Stimulated activated CD4-positive, alpha-beta T cell treated with anti-CD3 and anti-CD28 coated beads, Interleukin-12 subunit alpha, Interleukin-12 subunit beta, amount 100 ng/mL, for 4 hours (primary cell): ENCODE results near the gene GRIK2.
A peak's percentile ranks its signal among the peaks of the same experiment; 100 is the strongest.
"Not testable (repeated sequence)": the region's sequence is repeated elsewhere in the genome, so short reads cannot be mapped to it uniquely, and the experiment has no call there.

Experiments
- DNase-seq: peaks from one replicate; pipeline ENCODE4 v3.0.0-alpha.2; 2020

GRIK2 gene

DNA sequence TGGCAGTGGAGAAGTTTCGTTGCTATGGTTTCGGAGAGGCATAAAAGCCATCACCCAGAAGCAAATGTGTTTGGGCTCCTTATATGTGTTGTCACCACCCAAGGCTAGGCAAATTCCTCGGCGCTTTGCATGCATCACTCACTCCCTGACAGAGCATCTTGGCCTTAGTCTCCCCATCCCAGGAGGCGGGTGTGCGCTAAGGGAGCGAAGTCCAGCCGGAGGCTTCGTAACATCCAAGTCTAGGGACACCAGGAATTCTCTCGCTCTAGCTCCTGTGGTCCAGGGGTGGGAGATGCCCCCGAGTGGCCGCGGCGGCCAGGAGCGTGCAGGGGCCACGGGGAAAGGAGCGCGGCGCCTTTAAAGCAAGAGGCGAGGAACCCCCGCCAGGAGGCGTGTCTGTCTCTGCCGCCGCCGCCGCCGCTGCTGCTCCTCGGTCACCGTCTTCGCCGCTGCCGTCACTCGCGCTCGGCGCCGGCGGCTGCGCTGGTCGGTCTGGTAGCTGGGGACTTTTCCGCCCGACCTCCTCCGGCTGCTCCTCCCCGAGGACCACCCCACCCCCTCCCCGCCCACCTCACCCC is at the start of gene GRIK2:
Gene GRIK2, plus strand, starts transcription at position 458 of the 578 bp plus-strand sequence.
- DNase-seq = no peak

- no peak for DNase-seq
These were observed 48.6 kb upstream of the GRIK2 start for GRCh38 chr6:101344885-101345284.

- no peak for DNase-seq
These were observed 44.7 kb upstream of the GRIK2 start for GRCh38 chr6:101348816-101349215.

DNA sequence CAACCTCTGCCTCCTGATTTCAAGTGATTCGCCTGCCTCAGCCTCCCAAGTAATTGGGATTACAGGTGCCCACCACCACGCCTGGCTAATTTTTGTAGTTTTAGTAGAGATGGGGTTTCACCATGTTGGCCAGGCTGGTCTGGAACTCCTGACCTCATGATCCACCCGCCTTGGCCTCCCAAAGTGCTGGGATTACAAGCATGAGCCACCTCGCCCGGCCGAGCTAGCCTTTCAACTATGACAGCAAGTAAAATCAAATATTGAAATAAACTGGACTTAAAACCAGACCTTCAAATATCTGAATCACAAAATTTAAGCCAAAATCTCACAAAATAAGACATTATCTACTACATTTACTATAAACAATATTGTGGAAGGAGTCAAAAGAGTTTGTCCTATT is 42.9 kb upstream of the GRIK2 start:
- not testable (repeated sequence) for DNase-seq

- no peak for DNase-seq
These were observed 42.3 kb upstream of the GRIK2 start for GRCh38 chr6:101351173-101351572.

- DNase-seq = no peak
These were observed 41.2 kb upstream of the GRIK2 start for GRCh38 chr6:101352316-101352715.

- no peak for DNase-seq
These were observed 28.3 kb upstream of the GRIK2 start for GRCh38 chr6:101365181-101365580.

DNA sequence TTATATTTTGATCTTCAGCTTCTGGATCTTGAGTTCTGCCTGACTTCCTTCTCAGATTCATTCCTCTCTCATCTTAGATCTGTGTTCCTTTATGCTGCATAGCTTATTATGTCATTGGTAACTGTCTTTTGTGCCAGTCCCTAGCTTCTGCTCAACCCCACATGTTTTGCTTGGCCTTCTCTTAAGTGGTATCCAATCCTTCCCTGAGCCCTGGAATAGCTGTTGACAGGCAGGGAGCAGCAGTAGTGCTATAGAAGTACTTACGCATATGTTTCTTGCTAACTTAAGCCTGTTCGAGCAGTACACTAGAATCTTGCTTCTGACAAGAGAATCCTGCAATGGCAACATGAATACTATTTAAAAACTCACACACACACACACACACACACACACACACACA is 13.6 kb upstream of the GRIK2 start:
- no peak for DNase-seq

- no peak for DNase-seq
These were observed 12.4 kb upstream of the GRIK2 start for GRCh38 chr6:101380897-101381630.

GRCh38 chr6:101383747-101384146 is 9.8 kb upstream of the GRIK2 start:
- DNase-seq = not testable (repeated sequence)

- DNase-seq = no peak
These were observed 6.5 kb upstream of the GRIK2 start for GRCh38 chr6:101386982-101387381.

- no peak for DNase-seq
These were observed 1.5 kb upstream of the GRIK2 start for GRCh38 chr6:101391772-101392585.

DNA sequence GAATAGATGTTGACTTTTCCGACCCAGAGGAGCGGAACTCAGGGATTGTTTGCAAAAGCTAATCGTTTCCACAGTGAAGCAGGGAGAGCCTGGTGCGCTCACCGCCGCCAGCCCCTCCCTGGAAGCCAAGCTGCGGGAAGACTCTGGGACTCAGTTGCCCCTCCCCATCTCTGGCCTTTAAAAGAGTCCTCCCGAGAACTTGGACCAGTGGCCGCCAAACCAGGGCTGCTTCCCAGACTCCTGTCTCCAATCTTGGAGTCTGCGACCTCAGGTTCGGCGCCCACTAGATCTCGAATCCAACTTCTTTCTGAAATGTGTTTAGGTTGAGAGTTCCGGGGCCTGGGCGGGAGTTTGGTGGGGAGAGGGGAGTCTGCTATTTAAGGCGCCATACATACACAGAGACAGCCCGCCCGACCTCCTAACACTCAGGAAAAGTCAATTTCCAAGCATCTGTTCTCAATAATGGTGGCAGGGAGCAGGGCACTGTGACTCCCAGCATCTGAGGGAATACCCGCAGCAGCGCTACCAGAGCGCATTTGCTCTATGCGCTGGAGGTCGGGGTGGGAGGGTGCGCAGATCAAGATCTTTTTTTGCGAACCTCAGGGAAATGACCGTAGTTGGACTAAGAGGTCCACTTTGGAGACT is 800 bp upstream of the GRIK2 start:
- no peak for DNase-seq

DNA sequence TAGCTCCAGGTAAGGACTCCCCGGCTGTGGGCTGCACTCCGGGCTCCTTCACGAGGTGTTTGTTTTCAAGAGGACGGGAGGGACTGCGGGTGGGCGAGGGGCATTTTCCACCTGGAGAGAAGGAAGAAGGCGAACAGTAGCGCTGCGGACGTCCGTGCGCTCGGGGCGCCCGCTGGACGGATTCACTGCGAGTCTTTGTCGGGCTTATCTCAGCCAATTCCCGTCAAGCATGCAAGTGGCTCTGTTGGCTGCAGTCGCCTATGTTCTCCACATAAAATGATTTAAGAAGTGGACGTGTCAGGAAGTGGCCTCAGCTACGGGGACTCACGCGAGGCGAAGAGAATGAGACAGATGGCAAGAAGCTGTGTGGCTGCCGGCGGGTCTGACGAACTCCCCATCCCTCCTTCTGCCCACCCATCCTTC is 332 bp downstream of the GRIK2 start:
- DNase-seq = no peak

DNA sequence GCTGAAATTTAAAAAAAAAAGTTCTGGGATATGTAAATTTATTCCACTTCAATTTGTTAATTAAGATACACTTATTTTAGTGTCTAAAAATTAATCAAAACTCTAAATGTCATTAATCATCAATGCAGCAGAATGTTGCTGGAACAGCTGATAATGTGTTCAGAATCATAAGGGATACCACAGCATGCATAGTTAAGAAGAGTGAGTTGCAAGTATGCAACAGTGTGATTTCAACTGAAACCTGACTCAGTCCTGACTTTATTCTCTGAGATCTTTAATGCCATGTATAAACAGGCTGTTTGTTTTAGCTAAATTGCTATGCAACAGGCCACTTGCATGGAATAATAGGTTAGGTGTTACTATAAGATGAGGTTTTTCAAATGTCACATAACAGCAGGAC is 1.4 kb downstream of the GRIK2 start:
- no peak for DNase-seq

DNA sequence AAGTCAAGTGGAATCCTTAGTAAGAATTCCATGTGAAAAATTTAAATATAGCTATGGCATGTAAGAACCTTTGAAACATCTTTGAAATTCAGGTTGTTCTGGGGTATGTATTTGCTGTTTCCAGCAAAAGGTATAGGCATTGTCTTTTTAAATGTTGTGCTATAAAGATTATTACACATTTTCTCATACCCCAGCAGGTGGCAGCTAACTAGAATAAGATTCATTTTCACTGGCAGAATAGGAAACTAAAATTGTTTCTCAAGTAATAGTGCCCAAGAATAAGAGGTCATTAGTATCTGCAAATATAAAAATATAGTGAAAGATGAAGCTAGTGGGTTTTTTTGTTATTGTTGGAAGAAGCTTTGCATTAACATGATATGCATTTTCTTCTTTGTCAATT is 1.8 kb downstream of the GRIK2 start:
- no peak for DNase-seq

- peak; percentile 18 for DNase-seq
These were observed 3.2 kb downstream of the GRIK2 start for GRCh38 chr6:101396548-101397173.

DNA sequence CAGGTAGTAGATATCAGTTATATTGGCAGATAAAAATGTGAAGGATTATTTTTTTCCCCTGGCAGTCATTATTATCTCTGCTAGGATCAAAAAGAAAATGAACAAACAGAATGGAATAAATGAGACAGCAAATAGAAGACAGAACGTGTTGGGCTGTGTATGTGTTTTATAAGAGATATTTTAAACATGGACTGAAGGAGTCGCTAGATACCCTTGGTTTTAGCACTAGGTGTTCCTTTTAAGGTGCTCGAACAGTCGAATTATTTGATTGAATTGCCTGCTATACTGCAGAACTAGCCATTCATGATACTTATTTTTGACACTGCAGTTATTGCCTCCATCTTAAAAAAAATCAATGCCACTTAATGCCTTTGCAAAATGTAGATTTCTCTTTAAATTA is 3.7 kb downstream of the GRIK2 start:
- DNase-seq = no peak

GRCh38 chr6:101398716-101399615 is 5.5 kb downstream of the GRIK2 start:
- no peak for DNase-seq

DNA sequence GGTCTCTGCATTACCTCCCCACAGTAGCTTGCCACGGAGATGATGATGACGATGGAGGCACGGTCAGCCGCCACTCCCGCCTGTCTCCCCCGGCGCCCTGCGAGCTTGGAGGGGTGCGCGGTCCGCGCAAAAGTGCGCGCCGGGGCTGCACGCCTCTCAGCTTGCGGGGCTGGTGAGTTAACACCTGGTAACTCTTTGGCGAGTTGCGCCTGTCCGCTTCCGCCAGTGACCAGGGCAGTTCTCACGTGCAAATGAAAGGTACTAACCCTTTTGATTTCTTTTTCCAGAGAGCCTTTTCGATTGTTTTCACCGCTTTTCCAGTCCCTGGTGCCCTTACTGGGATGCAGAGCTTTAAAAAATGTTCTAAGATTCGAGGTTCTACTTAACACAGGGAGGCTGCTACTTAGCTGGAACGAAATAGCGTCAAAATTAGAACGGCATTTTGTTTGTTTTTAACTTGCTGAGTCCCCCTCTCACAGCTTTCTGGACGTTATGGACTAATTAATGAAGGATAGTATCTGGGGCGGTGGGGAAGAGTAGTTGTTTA is 6.2 kb downstream of the GRIK2 start:
- DNase-seq = no peak

DNA sequence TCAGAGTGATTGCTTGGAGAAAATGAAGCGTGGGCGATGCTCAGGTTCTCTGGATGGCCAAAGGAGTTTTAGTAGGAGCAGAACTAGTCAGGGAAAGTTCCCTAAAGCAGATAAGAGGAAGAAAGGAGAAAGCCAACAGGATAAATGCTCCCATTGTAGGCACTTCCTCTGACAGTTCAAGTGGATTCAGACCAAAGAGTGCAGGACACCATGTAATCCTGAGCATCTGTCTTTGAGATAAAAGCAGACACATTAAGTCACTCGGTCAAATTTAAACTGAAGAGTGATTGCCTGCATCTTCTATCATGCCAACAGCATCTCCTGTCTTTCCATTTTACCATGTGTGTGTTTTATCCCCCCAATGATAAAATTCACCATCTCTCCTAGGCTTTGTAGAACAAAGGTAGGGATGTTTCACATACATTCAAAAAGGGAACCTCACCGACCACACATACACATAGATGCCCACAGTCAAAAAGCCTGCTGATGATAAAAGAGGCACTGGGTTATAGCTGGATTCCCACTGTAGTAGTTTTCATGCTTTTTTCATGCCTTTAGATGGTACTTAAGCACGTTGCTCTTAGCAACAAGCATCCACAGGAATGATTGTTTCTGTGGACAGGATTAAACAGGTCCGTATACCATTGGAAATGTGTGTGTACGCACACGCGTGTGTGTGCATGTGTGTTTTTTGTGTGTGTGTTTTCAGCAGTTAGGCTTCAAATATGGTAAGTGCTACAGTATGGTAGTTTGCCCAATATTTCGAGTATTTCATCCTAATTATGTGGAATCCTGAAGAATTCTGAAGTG is 7.0 kb downstream of the GRIK2 start:
- DNase-seq = no peak
